H1 (cell line): Measurements from ENCODE around the gene ZC3H7B. TPM values are rescaled to one million over a fixed set of nuclear protein-coding genes. Genes with fewer than 3 reads are reported as not detected.

Experiments
- CTCF ChIA-PET: fragments of 300-600 bp; sonication (Branson Sonifier 250); formaldehyde crosslinking; loops from one replicate; lab custom pipeline; 2021; ENCODE audit not compliant: partially characterized antibody; lab: Charles Lee
- POLR2A ChIA-PET: fragments of 300-600 bp; sonication (Branson Sonifier 250); formaldehyde crosslinking; loops from one replicate; lab custom pipeline; 2021; ENCODE audit warnings: inconsistent platforms; ENCODE audit not compliant: partially characterized antibody; lab: Charles Lee
- DNase-seq, 2 experiments: peaks; one replicate each; pipeline versions ENCODE4 v3.0.0 to v3.0.0-alpha.2; 2010 to 2022; ENCODE audit warnings: low spot score in 2 of 2, low read depth in 1 of 2, mixed read lengths in 1 of 2
- FAIRE-seq: peaks from 2 replicates; lab custom pipeline; 2011; peaks lifted over from hg19 to GRCh38; lab: Jason Lieb, UNC
- H2AFZ ChIP-seq: 2 replicates; pipeline ENCODE4 v1.8.1; 2012; ENCODE audit warnings: low read length, inconsistent platforms
- H2AK5ac ChIP-seq: 2 replicates; pipeline ENCODE4 v1.6.1; 2013; ENCODE audit warnings: low read depth, low read length
- H2BK120ac ChIP-seq: replicated peaks from 2 replicates; pipeline ENCODE3; 2013; ENCODE audit warnings: low read depth, low read length, inconsistent platforms
- H2BK12ac ChIP-seq: 2 replicates; pipeline ENCODE4 v1.6.1; 2013; ENCODE audit warnings: low read depth, low read length
- H2BK15ac ChIP-seq: 2 replicates; pipeline ENCODE4 v1.6.1; 2013; ENCODE audit warnings: low read length
- H2BK20ac ChIP-seq: 2 replicates; pipeline ENCODE4 v1.6.1; 2013; ENCODE audit warnings: low read length
- H2BK5ac ChIP-seq: 2 replicates; pipeline ENCODE4 v1.6.1; 2013; ENCODE audit warnings: low read depth, low read length
- H3K14ac ChIP-seq: 2 replicates; pipeline ENCODE4 v1.6.1; 2013; ENCODE audit warnings: inconsistent platforms; ENCODE audit not compliant: insufficient read length
- H3K18ac ChIP-seq: 2 replicates; pipeline ENCODE4 v1.6.1; 2013; ENCODE audit warnings: low read length; ENCODE audit errors: extremely low read depth
- H3K23ac ChIP-seq: 2 replicates; pipeline ENCODE4 v1.6.1; 2013; ENCODE audit warnings: inconsistent platforms; ENCODE audit not compliant: insufficient read length
- H3K23me2 ChIP-seq: 2 replicates; pipeline ENCODE4 v1.6.1; 2013; ENCODE audit warnings: low read depth, low read length
- H3K27ac ChIP-seq: 2 replicates; pipeline ENCODE4 v1.6.1; 2011; ENCODE audit warnings: low read depth, low read length, inconsistent platforms
- H3K27me3 ChIP-seq, 4 experiments: replicated peaks in 1 of 4; 1 replicate in 1 of 4; 2 replicates in 3 of 4; pipeline versions ENCODE4 v1.6.1 to v1.8.1; 2011 to 2013; ENCODE audit warnings: low read length in 3 of 4, mild to moderate bottlenecking in 3 of 4, inconsistent platforms in 2 of 4, mixed read lengths in 2 of 4, moderate library complexity in 1 of 4; ENCODE audit not compliant: control insufficient read depth in 3 of 4, insufficient read depth in 3 of 4; ENCODE audit errors: extremely low read depth in 1 of 4
- H3K36me3 ChIP-seq, 4 experiments: 2 replicates each; pipeline versions ENCODE4 v1.6.1 to v1.8.1; 2011 to 2013; ENCODE audit warnings: mild to moderate bottlenecking in 4 of 4, low read length in 3 of 4, moderate library complexity in 2 of 4, control low read depth in 1 of 4, inconsistent platforms in 1 of 4; ENCODE audit not compliant: insufficient read depth in 4 of 4, control insufficient read depth in 2 of 4
- H3K4ac ChIP-seq: replicated peaks from 2 replicates; pipeline ENCODE3; 2013; ENCODE audit warnings: low read length, low read depth, mixed read lengths, inconsistent platforms; ENCODE audit not compliant: insufficient read length
- H3K4me1 ChIP-seq, 4 experiments: replicated peaks in 1 of 4; 1 replicate in 1 of 4; 2 replicates in 3 of 4; pipeline versions ENCODE4 v1.6.1 to v1.8.1; 2011 to 2013; ENCODE audit warnings: low read length in 3 of 4, inconsistent platforms in 2 of 4, mixed read lengths in 1 of 4; ENCODE audit not compliant: insufficient read depth in 4 of 4, control insufficient read depth in 3 of 4
- H3K4me2 ChIP-seq, 2 experiments: 2 replicates each; pipeline versions ENCODE4 v1.6.1 to v1.8.1; 2011 to 2013; ENCODE audit warnings: low read depth in 2 of 2, low read length in 2 of 2, control low read depth in 1 of 2, inconsistent platforms in 1 of 2, mild to moderate bottlenecking in 1 of 2; ENCODE audit not compliant: insufficient read depth in 1 of 2
- H3K4me3 ChIP-seq, 4 experiments: fragments of 200-600, 300-600 bp in 1 of 4; sonication (generic), shearing (Covaris generic), sonication (Bioruptor Twin) in 1 of 4; 2 replicates each; pipeline versions ENCODE4 v1.5.1 to v1.8.1; 2011 to 2016; ENCODE audit warnings: low read length in 4 of 4, low read depth in 3 of 4, control low read depth in 2 of 4, inconsistent platforms in 2 of 4, mild to moderate bottlenecking in 2 of 4, mixed read lengths in 1 of 4, moderate library complexity in 1 of 4; ENCODE audit not compliant: insufficient read depth in 2 of 4; ENCODE audit errors: extremely low read depth in 1 of 4
- H3K56ac ChIP-seq: replicated peaks from 2 replicates; pipeline ENCODE3; 2013; ENCODE audit warnings: low read depth, mild to moderate bottlenecking, mixed read lengths, low read length, inconsistent platforms; ENCODE audit not compliant: insufficient read length
- H3K79me1 ChIP-seq: 2 replicates; pipeline ENCODE4 v1.6.1; 2013; ENCODE audit warnings: low read depth, low read length, control low read depth
- H3K79me2 ChIP-seq, 2 experiments: 2 replicates each; pipeline versions ENCODE4 v1.6.1 to v1.8.1; 2012 to 2013; ENCODE audit warnings: low read length in 2 of 2, mild to moderate bottlenecking in 2 of 2, inconsistent platforms in 1 of 2; ENCODE audit not compliant: insufficient read depth in 2 of 2, control insufficient read depth in 1 of 2
- H3K9ac ChIP-seq, 4 experiments: replicated peaks in 1 of 4; 1 replicate in 1 of 4; 2 replicates in 3 of 4; pipeline versions ENCODE4 v1.6.1 to v1.8.1; 2011 to 2013; ENCODE audit warnings: low read depth in 3 of 4, low read length in 3 of 4, control low read depth in 2 of 4, mild to moderate bottlenecking in 2 of 4, moderate library complexity in 2 of 4, inconsistent platforms in 1 of 4; ENCODE audit errors: extremely low read depth in 1 of 4
- H3K9me3 ChIP-seq, 2 experiments: 2 replicates each; pipeline versions ENCODE4 v1.6.1 to v1.8.1; 2012 to 2013; ENCODE audit warnings: mild to moderate bottlenecking in 2 of 2, moderate library complexity in 2 of 2, control low read depth in 1 of 2, inconsistent platforms in 1 of 2, low read depth in 1 of 2, low read length in 1 of 2, mixed read lengths in 1 of 2; ENCODE audit not compliant: insufficient read depth in 2 of 2
- H4K20me1 ChIP-seq, 2 experiments: replicated peaks in 1 of 2; 2 replicates each; pipeline versions ENCODE3 to v1.8.1; 2011 to 2013; ENCODE audit warnings: inconsistent platforms in 2 of 2, low read length in 2 of 2, mild to moderate bottlenecking in 1 of 2; ENCODE audit not compliant: insufficient read depth in 2 of 2, control insufficient read depth in 1 of 2
- H4K5ac ChIP-seq: 2 replicates; pipeline ENCODE4 v1.6.1; 2013; ENCODE audit warnings: low read length, low read depth, mixed read lengths, inconsistent platforms; ENCODE audit not compliant: insufficient read length
- H4K8ac ChIP-seq: 2 replicates; pipeline ENCODE4 v1.8.0; 2013; ENCODE audit warnings: mild to moderate bottlenecking, moderate library complexity, low read length, inconsistent platforms; ENCODE audit not compliant: insufficient read depth; ENCODE audit errors: extremely low read depth
- H4K91ac ChIP-seq: replicated peaks from 2 replicates; pipeline ENCODE3; 2013; ENCODE audit warnings: low read length, mixed read lengths, inconsistent platforms; ENCODE audit not compliant: insufficient read length
- BRCA1 ChIP-seq: IDR thresholded peaks from 2 replicates; pipeline ENCODE4 v1.6.1; 2012; ENCODE audit warnings: low read depth, low read length, improper control_type of control experiment
- CBX5 ChIP-seq: fragments of 300-800, 300-1000 bp; sonication (generic); IDR thresholded peaks from 2 replicates; pipeline ENCODE4 v1.7.1; 2016; ENCODE audit warnings: antibody characterized with exemption, low read length, low read depth
- EP300 ChIP-seq, 2 experiments: IDR thresholded peaks; 1 replicate in 1 of 2; 2 replicates in 1 of 2; pipeline ENCODE4 v1.6.1; 2011 to 2012; ENCODE audit warnings: low read depth in 2 of 2, low read length in 2 of 2, mild to moderate bottlenecking in 2 of 2, borderline replicate concordance in 1 of 2, inconsistent platforms in 1 of 2, moderate library complexity in 1 of 2
- EZH2 ChIP-seq: fragments of 200-600 bp; sonication (generic); IDR thresholded peaks from 2 replicates; pipeline ENCODE4 v1.7.1; 2012; ENCODE audit warnings: low read depth, mild to moderate bottlenecking, moderate library complexity, low read length, inconsistent platforms; ENCODE audit not compliant: severe bottlenecking
- JUN ChIP-seq: IDR thresholded peaks from 2 replicates; pipeline ENCODE4 v1.6.1; 2011; ENCODE audit warnings: low read depth, mild to moderate bottlenecking, improper control_type of control experiment, low read length
- KDM4A ChIP-seq: IDR thresholded peaks from one replicate; pipeline ENCODE4 v1.7.1; 2012; ENCODE audit warnings: low read depth, mild to moderate bottlenecking, moderate library complexity, low read length, inconsistent platforms; ENCODE audit not compliant: severe bottlenecking
- NANOG ChIP-seq: IDR thresholded peaks from 2 replicates; pipeline ENCODE4 v1.6.1; 2011; ENCODE audit warnings: low read length, low read depth, mild to moderate bottlenecking, inconsistent platforms; ENCODE audit not compliant: insufficient read depth, poor library complexity, severe bottlenecking
- NRF1 ChIP-seq: IDR thresholded peaks from 2 replicates; pipeline ENCODE4 v1.6.1; 2011; ENCODE audit warnings: mild to moderate bottlenecking, low read depth, low read length, improper control_type of control experiment
- RAD21 ChIP-seq, 2 experiments: IDR thresholded peaks in 1 of 2; conservative IDR thresholded peaks in 1 of 2; 2 replicates each; pipeline ENCODE4 v1.6.1; 2011; ENCODE audit warnings: low read depth in 2 of 2, low read length in 2 of 2, improper control_type of control experiment in 1 of 2, inconsistent platforms in 1 of 2, mild to moderate bottlenecking in 1 of 2, moderate library complexity in 1 of 2
- SP1 ChIP-seq: IDR thresholded peaks from 2 replicates; pipeline ENCODE4 v1.6.1; 2011; ENCODE audit warnings: low read depth, low read length
- WGBS, 2 experiments: shearing (Covaris generic) in 1 of 2; methylation state at CpG; one replicate each; pipeline versions ENCODE4 v1.1.6 to v1.1.7; 2013 to 2015; ENCODE audit warnings: low lambda C conversion rate in 2 of 2, mixed read lengths in 2 of 2, inconsistent platforms in 1 of 2, low coverage in 1 of 2, missing lambda C conversion rate in 1 of 2; ENCODE audit not compliant: insufficient replicate concordance in 2 of 2, insufficient coverage in 1 of 2, insufficient read length in 1 of 2; ENCODE audit errors: extremely low coverage in 1 of 2, missing lambda C conversion rate in 1 of 2; 5-methylcytosine and 5-hydroxymethylcytosine counted together
- polyA plus RNA-seq, 7 experiments: library from polyadenylated mRNA; depleted of rRNA in 3 of 7; stranded (reverse) in 5 of 7; unstranded in 2 of 7; fragments of >200 nt in 5 of 7; fragments of 200-250 nt in 2 of 7; gene quantifications; 1 replicate in 5 of 7; 2 replicates in 1 of 7; 4 replicates in 1 of 7; pipeline versions ENCODE4 v1.2.1 to v1.2.3, GENCODE V29; 2011 to 2013; ENCODE audit warnings: missing spikeins in 2 of 7, mixed read lengths in 2 of 7
- total RNA-seq: library from RNA; stranded (reverse); fragmentation: NEBNext Ultra II Directional; extraction: Animal tissue kit (Norgen Biotek cat#: 25700); gene quantifications from 2 replicates; pipeline ENCODE4 v1.2.1, GENCODE V29; 2021

The ZC3H7B gene
- total and polyA plus RNA-seq, 2 of the 8 experiments (the other 6 are each of a cell fraction or from before 2014, with no cell fraction given), result 35.5 to 78.6 TPM

GRCh38 chr22:41382610-41383009 is 81.3 kb downstream of the ZC3H7B start:
- Histone ChIP-seq H4K5ac (no peak overlapping the region), H3K9ac (peak overlapping the region in 2 of 4 experiments; percentile 12 to 20; a peak in 3 of 7 replicates), H3K79me2 (no peaks in the 10 kb centered on the region; a peak in 1 of 4 replicates), H3K4ac (no peak overlapping the region), H2BK5ac (no peak overlapping the region), H3K4me1 (peaks cover 2 to 10% (median 5%) of the 10 kb centered on the region in 4 experiments), H2BK15ac (no peak overlapping the region), H3K23ac (no peak overlapping the region), H2BK20ac (no peak overlapping the region), H2BK12ac (no peak overlapping the region), H4K20me1 (peaks cover 3% of the 10 kb centered on the region in 2 experiments), H3K4me3 (peak overlapping the region; percentile 66 to 79 (median 69)), H3K27ac (no peak overlapping the region), H2AFZ (no peak overlapping the region), H3K23me2 (peaks cover 9% of the 10 kb centered on the region), H3K9me3 (no peaks in the 10 kb centered on the region), H2AK5ac (no peak overlapping the region), H3K14ac (no peak overlapping the region), H3K56ac (no peak overlapping the region), H2BK120ac (no peak overlapping the region), H3K18ac (no peak overlapping the region), H3K36me3 (peaks cover 0 to 3% (median 3%) of the 10 kb centered on the region in 4 experiments; a peak in 6 of 8 replicates), H3K4me2 (peak overlapping the region; percentile 89 to 100), H4K91ac (no peak overlapping the region), H3K27me3 (no peaks in the 10 kb centered on the region), H4K8ac (peak overlapping the region; percentile 28), H3K79me1 (no peaks in the 10 kb centered on the region; the same call in 1 of the 2 replicates)
- CTCF ChIA-PET, result interaction anchor here (1.4 to 3.7 kb wide), 3 partner anchors 21 to 135 kb away, joined by 3 to 11 read pairs (median 10); no protein-coding TSS in a partner anchor
- POLR2A ChIA-PET, result interaction anchor here (0.7 to 7.5 kb wide), 18 partner anchors 14 to 361 kb away, joined by 3 to 129 read pairs (median 4); partner anchors contain the start of genes ACO2, CSDC2, DESI1 and PHF5A
- 34% methylated on average over 18 of the region's 19 CpGs; no CpG with 5 or more reads in 1 of the 2 experiments for WGBS, 2 experiments
- no peak for FAIRE-seq
- no peak for DNase-seq
- no peak for TF ChIP-seq EZH2
- no peak for TF ChIP-seq EP300 (IDR thresholded peaks at IDR 0.05; ENCODE audit: borderline replicate concordance in 1 of 2, low read depth in 2 of 2, low read length in 2 of 2)
- TF ChIP-seq NRF1, result no peak
- no peak for TF ChIP-seq JUN
- TF ChIP-seq NANOG, result no peak
- TF ChIP-seq SP1, result no peak
- TF ChIP-seq BRCA1, result no peak
- no peak for TF ChIP-seq RAD21 (IDR thresholded peaks at IDR 0.05 in 1 of 2, conservative IDR thresholded peaks at IDR 0.05 in 1 of 2; ENCODE audit: low read depth in 2 of 2, low read length in 2 of 2)
- TF ChIP-seq CBX5, result no peak
- no peak for TF ChIP-seq KDM4A
